ENCODE results near the gene UGT1A6. TPM values are rescaled to one million over a fixed set of nuclear protein-coding genes. Genes with fewer than 3 reads are reported as not detected.

Gene UGT1A6
- polyA plus RNA-seq, 1 of the 3 experiments (the other 2 are of a cell fraction), result not detected

DNA sequence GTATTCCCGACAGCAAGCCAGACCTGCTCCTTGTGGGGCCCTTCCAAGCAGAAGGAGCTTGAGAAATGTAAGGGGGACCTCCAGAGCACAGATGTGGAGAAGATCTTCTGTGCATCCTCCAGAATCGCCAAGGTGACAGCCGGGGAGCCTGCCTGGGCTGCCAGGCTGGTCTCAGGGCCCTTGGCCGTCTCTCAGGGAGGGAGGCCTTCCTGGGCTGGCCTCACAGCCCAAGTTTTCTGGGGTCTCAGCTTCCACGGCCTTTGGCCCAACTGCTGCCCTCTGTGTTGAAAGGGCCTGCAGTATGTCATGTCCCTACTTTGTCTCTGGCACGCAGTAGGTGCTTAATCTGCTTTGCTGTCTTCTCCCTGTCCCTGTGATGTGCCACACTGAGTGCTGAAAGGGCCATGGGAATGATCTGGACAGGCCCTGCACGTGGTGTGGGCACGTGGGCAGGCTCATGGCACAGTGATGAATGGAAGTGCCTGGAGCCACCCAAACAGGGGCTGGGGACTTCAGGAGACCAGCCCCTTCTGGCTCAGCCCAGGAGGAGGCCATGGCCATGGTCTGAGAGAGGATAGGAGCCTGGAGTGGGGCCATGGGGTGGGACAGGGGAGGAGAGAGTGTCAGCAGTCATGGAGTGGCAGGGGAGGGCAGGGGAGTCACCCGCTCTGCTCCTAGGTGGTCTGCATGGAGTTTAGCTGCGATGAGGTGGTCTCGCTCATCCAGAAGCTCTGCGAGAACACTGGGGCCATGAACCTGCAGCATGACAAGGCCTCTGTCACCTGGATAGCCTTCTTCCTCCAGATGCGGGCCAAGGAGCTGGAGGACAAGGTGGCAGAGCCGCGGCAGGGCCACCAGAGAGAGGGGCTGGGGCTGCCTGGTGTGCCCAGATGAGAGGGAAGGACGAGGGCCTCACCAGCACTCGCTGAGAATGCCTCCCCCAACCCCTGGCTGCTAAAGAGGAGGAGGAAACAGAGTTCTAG, 126.2 kb downstream of the UGT1A6 start:
- Histone ChIP-seq H3K36me3 (replicated peaks in 1 of 2; ENCODE audit: control insufficient read depth in 1 of 2, insufficient read depth in 2 of 2, low read length in 1 of 2) (no peaks in the 10 kb centered on the region), H4K20me1 (ENCODE audit: insufficient read depth) (no peaks in the 10 kb centered on the region), H3K27ac (ENCODE audit: low read depth in 2 of 2, low read length in 1 of 2) (no peak overlapping the region), H3K4me3 (ENCODE audit: low read depth in 2 of 2, low read length in 1 of 2) (no peak overlapping the region), H3K4me2 (no peak overlapping the region), H3F3A (replicated peaks; ENCODE audit: insufficient read depth) (no peaks in the 10 kb centered on the region), H2AFZ (ENCODE audit: low read depth) (no peak overlapping the region), H3K9me3 (no peaks in the 10 kb centered on the region), H3K9me2 (no peaks in the 10 kb centered on the region), H3K9ac (no peak overlapping the region), H3K27me3 (ENCODE audit: insufficient read depth) (no peaks in the 10 kb centered on the region), H3K4me1 (ENCODE audit: control insufficient read depth in 1 of 2, insufficient read depth in 2 of 2, low read depth in 1 of 2, low read length in 1 of 2) (peaks cover 0 to 3% of the 10 kb centered on the region in 2 experiments; a peak in 1 of 4 replicates), H3K79me2 (ENCODE audit: insufficient read depth) (no peaks in the 10 kb centered on the region)
- DNase-seq, result no peak
- ChIA-PET CTCF (interaction anchor here (1.5 kb wide), 1 partner anchor 14 kb away, joined by 5 read pairs; no protein-coding TSS in a partner anchor), POLR2A (no interaction called here)
- 63% methylated on average over 13 of the region's 17 CpGs for WGBS (ENCODE audit: low lambda C conversion rate)
- TF ChIP-seq RAD21 (IDR thresholded peaks at IDR 0.05; ENCODE audit: low read length) (no peak), GABPA (IDR thresholded peaks at IDR 0.05; ENCODE audit: low read depth) (no peak), RXRA (IDR thresholded peaks at IDR 0.05; ENCODE audit: borderline replicate concordance, low read depth) (no peak), RFX5 (IDR thresholded peaks at IDR 0.05; ENCODE audit: low read length) (no peak), CHD2 (IDR thresholded peaks at IDR 0.05; ENCODE audit: low read length, partially characterized antibody) (no peak), FOXM1 (IDR thresholded peaks at IDR 0.05; ENCODE audit: low read depth) (no peak), GATA2 (CRISPR knock-in tag; IDR thresholded peaks at IDR 0.05) (no peak), MEF2A (IDR thresholded peaks at IDR 0.05; ENCODE audit: borderline replicate concordance, low read depth) (no peak), EP300 (IDR thresholded peaks at IDR 0.05; ENCODE audit: borderline replicate concordance in 1 of 2, low read depth in 1 of 2, low read length in 1 of 2) (no peak), TCF12 (IDR thresholded peaks at IDR 0.05) (no peak), MAX (IDR thresholded peaks at IDR 0.05; ENCODE audit: low read depth) (no peak), NRF1 (IDR thresholded peaks at IDR 0.05; ENCODE audit: low read depth, low read length) (no peak), ELF1 (IDR thresholded peaks at IDR 0.05) (no peak), TAF1 (IDR thresholded peaks at IDR 0.05; ENCODE audit: borderline replicate concordance, low read depth, low read length) (no peak), RCOR1 (IDR thresholded peaks at IDR 0.05; ENCODE audit: low read length) (no peak)
- TF ChIP-seq, protein P1, sequence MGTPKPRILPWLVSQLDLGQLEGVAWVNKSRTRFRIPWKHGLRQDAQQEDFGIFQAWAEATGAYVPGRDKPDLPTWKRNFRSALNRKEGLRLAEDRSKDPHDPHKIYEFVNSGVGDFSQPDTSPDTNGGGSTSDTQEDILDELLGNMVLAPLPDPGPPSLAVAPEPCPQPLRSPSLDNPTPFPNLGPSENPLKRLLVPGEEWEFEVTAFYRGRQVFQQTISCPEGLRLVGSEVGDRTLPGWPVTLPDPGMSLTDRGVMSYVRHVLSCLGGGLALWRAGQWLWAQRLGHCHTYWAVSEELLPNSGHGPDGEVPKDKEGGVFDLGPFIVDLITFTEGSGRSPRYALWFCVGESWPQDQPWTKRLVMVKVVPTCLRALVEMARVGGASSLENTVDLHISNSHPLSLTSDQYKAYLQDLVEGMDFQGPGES (IDR thresholded peaks at IDR 0.05; ENCODE audit: low read depth, low read length), result no peak

Measured in SK-N-SH (cell line).